ENCODE results near the gene NUP210L. TPM values are rescaled to one million over a fixed set of nuclear protein-coding genes. Genes with fewer than 3 reads are reported as not detected.

NUP210L gene
- total RNA-seq, 1 experiment from 2014 or later: 0.10 TPM

DNA sequence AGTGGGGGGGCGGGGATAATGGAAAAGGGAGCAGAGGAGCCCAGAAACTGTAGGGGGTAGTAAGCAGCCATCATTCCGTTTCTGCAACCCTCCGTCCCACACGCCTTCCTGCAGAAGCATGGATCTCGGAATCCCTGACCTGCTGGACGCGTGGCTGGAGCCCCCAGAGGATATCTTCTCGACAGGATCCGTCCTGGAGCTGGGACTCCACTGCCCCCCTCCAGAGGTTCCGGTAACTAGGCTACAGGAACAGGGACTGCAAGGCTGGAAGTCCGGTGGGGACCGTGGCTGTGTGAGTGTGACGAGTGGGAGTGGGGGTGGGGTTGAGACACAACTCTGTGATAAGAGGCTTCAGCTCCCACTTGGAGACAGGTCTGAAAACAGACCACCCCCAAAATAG is 186.5 kb downstream of the NUP210L start:
- ChIA-PET CTCF (interaction anchor here (1.1 to 2.3 kb wide), 2 partner anchors 9 kb away, joined by 3 to 13 read pairs; partner anchors contain the start of gene JTB), RAD21 (ENCODE audit: low non-redundant PET in 1 of 2, low total read pairs in 2 of 2, uncharacterized antibody in 2 of 2, unreplicated experiment in 2 of 2) (no interaction called here), POLR2A (interaction anchor here (1.3 to 3.3 kb wide), 5 partner anchors 9 to 334 kb away, joined by 4 to 38 read pairs (median 10); partner anchors contain the start of genes CHTOP, JTB, RAB13 and RPS27)
- H4K20me1 ChIP-seq (ENCODE audit: insufficient read depth): no peaks in the 10 kb centered on the region
- no peak for ATAC-seq
- intact Hi-C loops (cut with micrococcal nuclease): loop anchor here (5.0 kb wide), 1 partner anchor 171 kb away; no protein-coding TSS in a partner anchor
- H3K27me3 ChIP-seq (ENCODE audit: insufficient read depth, low read length): no peaks in the 10 kb centered on the region
- BruUV-seq (replicated peaks): no TSS peak
- H3K4me3 ChIP-seq (replicated peaks in 1 of 2; ENCODE audit: low read depth in 1 of 2, low read length in 2 of 2): peak overlapping the region; percentile 68 to 79
- H3K4me1 ChIP-seq (ENCODE audit: control insufficient read depth in 1 of 2, insufficient read depth in 2 of 2, low read length in 2 of 2): peaks cover 18 to 43% of the 10 kb centered on the region in 2 experiments
- peak overlapping the region; percentile 90; the same call in 1 of the 2 replicates for H3K27ac ChIP-seq (ENCODE audit: low read depth, low read length)
- DNase-seq (ENCODE audit: low read depth, low spot score): no peak
- peak overlapping the region; percentile 97 for H3K4me2 ChIP-seq (ENCODE audit: low read length)
- TF ChIP-seq POLR2AphosphoS5 (IDR thresholded peaks at IDR 0.05; ENCODE audit: low read depth, low read length) (no peak), ZFX (IDR thresholded peaks at IDR 0.05) (no peak)
- H2AFZ ChIP-seq (ENCODE audit: low read depth, low read length, poor library complexity, severe bottlenecking): no peak overlapping the region
- no peaks in the 10 kb centered on the region for H3K9me3 ChIP-seq (ENCODE audit: control insufficient read depth in 1 of 2, insufficient read depth in 1 of 2, low read depth in 1 of 2, low read length in 2 of 2)
- H3K36me3 ChIP-seq (ENCODE audit: control insufficient read depth in 1 of 2, insufficient read depth in 2 of 2, low read length in 2 of 2): no peaks in the 10 kb centered on the region
- peaks cover 8% of the 10 kb centered on the region; the same call in 1 of the 2 replicates for H3K79me2 ChIP-seq (ENCODE audit: insufficient read depth, low read length)
- H3K9ac ChIP-seq (ENCODE audit: low read length): peak overlapping the region; percentile 94
- H3K9me2 ChIP-seq (ENCODE audit: insufficient read depth): no peaks in the 10 kb centered on the region

DNA sequence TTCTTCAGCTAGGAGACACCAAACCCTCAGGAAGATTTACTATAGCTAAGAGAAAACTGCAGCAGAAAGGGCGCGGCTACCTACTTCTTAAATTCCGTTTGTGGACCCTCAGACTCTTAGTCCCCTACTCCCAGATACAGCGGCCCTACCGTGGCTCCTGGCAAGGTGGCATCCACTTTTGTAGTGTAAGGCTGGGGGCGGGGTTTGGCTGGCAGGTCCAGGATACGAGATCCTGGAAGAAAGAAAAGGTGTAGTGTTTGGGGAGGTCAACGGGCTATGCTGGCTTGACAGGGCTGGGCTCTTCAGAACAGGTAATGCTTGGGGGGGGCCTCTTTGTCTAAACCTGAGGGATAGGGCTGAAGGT is 186.9 kb downstream of the NUP210L start:
- H3K36me3 ChIP-seq (ENCODE audit: control insufficient read depth in 1 of 2, insufficient read depth in 2 of 2, low read length in 2 of 2): no peaks in the 10 kb centered on the region
- H3K9me3 ChIP-seq (ENCODE audit: control insufficient read depth in 1 of 2, insufficient read depth in 1 of 2, low read depth in 1 of 2, low read length in 2 of 2): no peaks in the 10 kb centered on the region
- H3K27me3 ChIP-seq (ENCODE audit: insufficient read depth, low read length): no peaks in the 10 kb centered on the region
- ATAC-seq: 0 out of 2 replicates have a peak, but pooled peaks have one; percentile 7
- H3K4me2 ChIP-seq (ENCODE audit: low read length): peak overlapping the region; percentile 97
- peaks cover 10% of the 10 kb centered on the region for H3K79me2 ChIP-seq (ENCODE audit: insufficient read depth, low read length)
- BruUV-seq (replicated peaks): no TSS peak
- peak overlapping the region; percentile 74 for H2AFZ ChIP-seq (ENCODE audit: low read depth, low read length, poor library complexity, severe bottlenecking)
- DNase-seq (ENCODE audit: low read depth, low spot score): no peak
- RAD21 ChIA-PET (ENCODE audit: low non-redundant PET in 1 of 2, low total read pairs in 2 of 2, uncharacterized antibody in 2 of 2, unreplicated experiment in 2 of 2): interaction anchor here in 1 of 2 experiments (1.1 kb wide), 1 partner anchor 9 kb away, joined by 3 read pairs; no protein-coding TSS in a partner anchor
- no peak for TF ChIP-seq JUND (IDR thresholded peaks at IDR 0.05)
- no peak for TF ChIP-seq ZNF274 (IDR thresholded peaks at IDR 0.05; ENCODE audit: low read depth, low read length)
- TF ChIP-seq CEBPB (IDR thresholded peaks at IDR 0.05; ENCODE audit: low read depth): no peak
- TF ChIP-seq CBX3 (IDR thresholded peaks at IDR 0.05; ENCODE audit: low read depth): no peak
- TF ChIP-seq EGR1 (IDR thresholded peaks at IDR 0.05; ENCODE audit: low read depth): no peak
- TF ChIP-seq EZH2 (IDR thresholded peaks at IDR 0.05): no peak
- TF ChIP-seq POLR2AphosphoS5 (IDR thresholded peaks at IDR 0.05; ENCODE audit: low read depth, low read length): no peak
- no peak for TF ChIP-seq YY1 (IDR thresholded peaks at IDR 0.05; ENCODE audit: extremely low read depth, insufficient replicate concordance, low read depth, low read length)
- TF ChIP-seq POLR2A (IDR thresholded peaks at IDR 0.05; ENCODE audit: borderline replicate concordance, extremely low read depth, insufficient read depth, insufficient read length): no peak
- TF ChIP-seq, protein P1, sequence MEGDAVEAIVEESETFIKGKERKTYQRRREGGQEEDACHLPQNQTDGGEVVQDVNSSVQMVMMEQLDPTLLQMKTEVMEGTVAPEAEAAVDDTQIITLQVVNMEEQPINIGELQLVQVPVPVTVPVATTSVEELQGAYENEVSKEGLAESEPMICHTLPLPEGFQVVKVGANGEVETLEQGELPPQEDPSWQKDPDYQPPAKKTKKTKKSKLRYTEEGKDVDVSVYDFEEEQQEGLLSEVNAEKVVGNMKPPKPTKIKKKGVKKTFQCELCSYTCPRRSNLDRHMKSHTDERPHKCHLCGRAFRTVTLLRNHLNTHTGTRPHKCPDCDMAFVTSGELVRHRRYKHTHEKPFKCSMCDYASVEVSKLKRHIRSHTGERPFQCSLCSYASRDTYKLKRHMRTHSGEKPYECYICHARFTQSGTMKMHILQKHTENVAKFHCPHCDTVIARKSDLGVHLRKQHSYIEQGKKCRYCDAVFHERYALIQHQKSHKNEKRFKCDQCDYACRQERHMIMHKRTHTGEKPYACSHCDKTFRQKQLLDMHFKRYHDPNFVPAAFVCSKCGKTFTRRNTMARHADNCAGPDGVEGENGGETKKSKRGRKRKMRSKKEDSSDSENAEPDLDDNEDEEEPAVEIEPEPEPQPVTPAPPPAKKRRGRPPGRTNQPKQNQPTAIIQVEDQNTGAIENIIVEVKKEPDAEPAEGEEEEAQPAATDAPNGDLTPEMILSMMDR (IDR thresholded peaks at IDR 0.05 in 2 of 3, conservative IDR thresholded peaks at IDR 0.05 in 1 of 3; ENCODE audit: borderline replicate concordance in 1 of 3, insufficient read depth in 1 of 3, low read depth in 2 of 3, low read length in 2 of 3): no peak
- TF ChIP-seq SRF (IDR thresholded peaks at IDR 0.05; ENCODE audit: low read depth): no peak
- TF ChIP-seq, protein P2, sequence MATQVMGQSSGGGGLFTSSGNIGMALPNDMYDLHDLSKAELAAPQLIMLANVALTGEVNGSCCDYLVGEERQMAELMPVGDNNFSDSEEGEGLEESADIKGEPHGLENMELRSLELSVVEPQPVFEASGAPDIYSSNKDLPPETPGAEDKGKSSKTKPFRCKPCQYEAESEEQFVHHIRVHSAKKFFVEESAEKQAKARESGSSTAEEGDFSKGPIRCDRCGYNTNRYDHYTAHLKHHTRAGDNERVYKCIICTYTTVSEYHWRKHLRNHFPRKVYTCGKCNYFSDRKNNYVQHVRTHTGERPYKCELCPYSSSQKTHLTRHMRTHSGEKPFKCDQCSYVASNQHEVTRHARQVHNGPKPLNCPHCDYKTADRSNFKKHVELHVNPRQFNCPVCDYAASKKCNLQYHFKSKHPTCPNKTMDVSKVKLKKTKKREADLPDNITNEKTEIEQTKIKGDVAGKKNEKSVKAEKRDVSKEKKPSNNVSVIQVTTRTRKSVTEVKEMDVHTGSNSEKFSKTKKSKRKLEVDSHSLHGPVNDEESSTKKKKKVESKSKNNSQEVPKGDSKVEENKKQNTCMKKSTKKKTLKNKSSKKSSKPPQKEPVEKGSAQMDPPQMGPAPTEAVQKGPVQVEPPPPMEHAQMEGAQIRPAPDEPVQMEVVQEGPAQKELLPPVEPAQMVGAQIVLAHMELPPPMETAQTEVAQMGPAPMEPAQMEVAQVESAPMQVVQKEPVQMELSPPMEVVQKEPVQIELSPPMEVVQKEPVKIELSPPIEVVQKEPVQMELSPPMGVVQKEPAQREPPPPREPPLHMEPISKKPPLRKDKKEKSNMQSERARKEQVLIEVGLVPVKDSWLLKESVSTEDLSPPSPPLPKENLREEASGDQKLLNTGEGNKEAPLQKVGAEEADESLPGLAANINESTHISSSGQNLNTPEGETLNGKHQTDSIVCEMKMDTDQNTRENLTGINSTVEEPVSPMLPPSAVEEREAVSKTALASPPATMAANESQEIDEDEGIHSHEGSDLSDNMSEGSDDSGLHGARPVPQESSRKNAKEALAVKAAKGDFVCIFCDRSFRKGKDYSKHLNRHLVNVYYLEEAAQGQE (IDR thresholded peaks at IDR 0.05; ENCODE audit: low read depth): no peak
- TF ChIP-seq, protein P3, sequence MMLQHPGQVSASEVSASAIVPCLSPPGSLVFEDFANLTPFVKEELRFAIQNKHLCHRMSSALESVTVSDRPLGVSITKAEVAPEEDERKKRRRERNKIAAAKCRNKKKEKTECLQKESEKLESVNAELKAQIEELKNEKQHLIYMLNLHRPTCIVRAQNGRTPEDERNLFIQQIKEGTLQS (IDR thresholded peaks at IDR 0.05): no peak
- no peaks in the 10 kb centered on the region for H4K20me1 ChIP-seq (ENCODE audit: insufficient read depth)
- no peaks in the 10 kb centered on the region for H3K9me2 ChIP-seq (ENCODE audit: insufficient read depth)
- H3K9ac ChIP-seq (ENCODE audit: low read length): peak overlapping the region; percentile 94
- intact Hi-C loops (cut with micrococcal nuclease): loop anchor here (5.0 kb wide), 1 partner anchor 171 kb away; no protein-coding TSS in a partner anchor
- CTCF ChIA-PET: interaction anchor here (1.1 to 2.5 kb wide), 7 partner anchors 9 to 169 kb away, joined by 4 to 14 read pairs (median 7); partner anchors contain the start of genes CRTC2, DENND4B, GATAD2B and JTB
- POLR2A ChIA-PET: interaction anchor here (1.2 to 3.3 kb wide), 10 partner anchors 9 to 355 kb away, joined by 3 to 38 read pairs (median 6); partner anchors contain the start of genes CHTOP, CRTC2, DENND4B and JTB
- H3K4me1 ChIP-seq (ENCODE audit: control insufficient read depth in 1 of 2, insufficient read depth in 2 of 2, low read length in 2 of 2): peaks cover 18 to 44% of the 10 kb centered on the region in 2 experiments
- peak overlapping the region; percentile 90 for H3K27ac ChIP-seq (ENCODE audit: low read depth, low read length)
- H3K4me3 ChIP-seq (replicated peaks in 1 of 2; ENCODE audit: low read depth in 1 of 2, low read length in 2 of 2): peak overlapping the region; percentile 68 to 79
